Endothelial cell (in vitro differentiated cells): Measurements from ENCODE around the gene CFAP97. TPM values are rescaled to one million over a fixed set of nuclear protein-coding genes. Genes with fewer than 3 reads are reported as not detected.

Experiments
- DNase-seq: peaks from one replicate; pipeline ENCODE4 v3.0.0; 2021; ENCODE audit warnings: low spot score
- H3K27ac Mint-ChIP-seq: one replicate; pipeline ENCODE4 v1.8.0; 2021; ENCODE audit warnings: mixed read lengths, inconsistent platforms; ENCODE audit not compliant: unreplicated experiment
- H3K27me3 Mint-ChIP-seq: one replicate; pipeline ENCODE4 v1.8.0; 2021; ENCODE audit warnings: mild to moderate bottlenecking, moderate library complexity, mixed read lengths, inconsistent platforms; ENCODE audit not compliant: unreplicated experiment
- H3K36me3 Mint-ChIP-seq: one replicate; pipeline ENCODE4 v1.8.0; 2021; ENCODE audit warnings: mild to moderate bottlenecking, low read depth, mixed read lengths, inconsistent platforms; ENCODE audit not compliant: unreplicated experiment
- H3K4me1 Mint-ChIP-seq: one replicate; pipeline ENCODE4 v1.8.0; 2021; ENCODE audit warnings: mild to moderate bottlenecking, mixed read lengths, inconsistent platforms; ENCODE audit not compliant: unreplicated experiment
- H3K4me3 Mint-ChIP-seq: one replicate; pipeline ENCODE4 v1.8.0; 2021; ENCODE audit warnings: mild to moderate bottlenecking, mixed read lengths, inconsistent platforms; ENCODE audit not compliant: unreplicated experiment
- H3K9me3 Mint-ChIP-seq: one replicate; pipeline ENCODE4 v1.8.0; 2021; ENCODE audit warnings: mixed read lengths, inconsistent platforms; ENCODE audit not compliant: unreplicated experiment
- CTCF ChIP-seq: fragments of 200-600 bp; sonication (generic); IDR thresholded peaks from one replicate; pipeline ENCODE4 v1.5.0; 2021; ENCODE audit warnings: antibody characterized with exemption; ENCODE audit not compliant: unreplicated experiment
- long read RNA-seq: library from polyadenylated mRNA; unstranded; transcript quantifications from one replicate; pipeline ENCODE4 v2.0.0, GENCODE V29; 2020; ENCODE audit not compliant: unreplicated experiment
- total RNA-seq: library from RNA; stranded (reverse); fragmentation: NEBNext Ultra II Directional; extraction: Animal tissue kit (Norgen Biotek cat#: 25700); gene quantifications from one replicate; pipeline ENCODE4 v1.2.1, GENCODE V29; 2021; ENCODE audit not compliant: unreplicated experiment

Gene CFAP97
- 18.2 TPM for total RNA-seq
- long read RNA-seq, partial matches to known transcripts, result 2 of 2 reads
- long read RNA-seq, other reads (novel, unspliced or antisense), result 0 of 2 reads

GRCh38 chr4:185203486-185204237, at the start of gene CFAP97:
TSS of gene CFAP97 (minus strand) at chr4:185204000. CDS start at chr4:185191196, 12,804 bp downstream.
- TF ChIP-seq CTCF, result no peak
- Mint-ChIP-seq H3K9me3 (no peaks in the 10 kb centered on the region), H3K4me1 (peaks cover 32% of the 10 kb centered on the region), H3K27ac (peak within 1 kb of the TSS; percentile 95), H3K36me3 (peaks cover 4% of the 10 kb centered on the region), H3K4me3 (peak within 1 kb of the TSS; percentile 91), H3K27me3 (peaks cover 10% of the 10 kb centered on the region)
- DNase-seq, result peak; percentile 66

GRCh38 chr4:185249105-185249504, 45.3 kb upstream of the CFAP97 start:
- Mint-ChIP-seq H3K36me3 (no peaks in the 10 kb centered on the region), H3K4me3 (no peak overlapping the region), H3K27me3 (peaks cover 1% of the 10 kb centered on the region), H3K27ac (no peak overlapping the region), H3K9me3 (no peaks in the 10 kb centered on the region), H3K4me1 (peaks cover 7% of the 10 kb centered on the region)
- TF ChIP-seq CTCF, result no peak
- no peak for DNase-seq

GRCh38 chr4:185248393-185249039, 44.7 kb upstream of the CFAP97 start:
- Mint-ChIP-seq H3K4me3 (no peak overlapping the region), H3K27me3 (peaks cover 1% of the 10 kb centered on the region), H3K36me3 (no peaks in the 10 kb centered on the region), H3K4me1 (peaks cover 4% of the 10 kb centered on the region), H3K27ac (no peak overlapping the region), H3K9me3 (no peaks in the 10 kb centered on the region)
- no peak for TF ChIP-seq CTCF
- DNase-seq, result no peak

- no peaks in the 10 kb centered on the region for H3K36me3 Mint-ChIP-seq
- H3K4me1 Mint-ChIP-seq, result peaks cover 4% of the 10 kb centered on the region
- H3K4me3 Mint-ChIP-seq, result no peak overlapping the region
- no peak for TF ChIP-seq CTCF
- no peak overlapping the region for H3K27ac Mint-ChIP-seq
- peaks cover 1% of the 10 kb centered on the region for H3K27me3 Mint-ChIP-seq
- H3K9me3 Mint-ChIP-seq, result no peaks in the 10 kb centered on the region
- no peak for DNase-seq
Observed at GRCh38 chr4:185247151-185247550, 43.4 kb upstream of the CFAP97 start.

- DNase-seq, result no peak
- H3K27me3 Mint-ChIP-seq, result peaks cover 1% of the 10 kb centered on the region
- peaks cover 6% of the 10 kb centered on the region for H3K36me3 Mint-ChIP-seq
- no peak overlapping the region for H3K27ac Mint-ChIP-seq
- TF ChIP-seq CTCF, result no peak
- H3K9me3 Mint-ChIP-seq, result no peaks in the 10 kb centered on the region
- H3K4me3 Mint-ChIP-seq, result no peak overlapping the region
- peaks cover 2% of the 10 kb centered on the region for H3K4me1 Mint-ChIP-seq
Observed at GRCh38 chr4:185246453-185246852, 42.7 kb upstream of the CFAP97 start.
